GM21786 (cell line): Measurements from ENCODE around the gene CRYAB.

Source experiments
- ATAC-seq: cut with Tn5 transposase; IDR thresholded peaks from one replicate; pipeline ENCODE4 v1.9.1; 2021; ENCODE audit not compliant: unreplicated experiment

Gene CRYAB

GRCh38 chr11:111911563-111912401 lies at the start of gene CRYAB:
CRYAB (minus strand) TSS chr11:111911770; CDS start chr11:111911724, 46 bp downstream.
- ATAC-seq, result no peak

GRCh38 chr11:111960916-111961315 lies 49.3 kb upstream of the CRYAB start:
- no peak for ATAC-seq

- ATAC-seq, result no peak
Measured at GRCh38 chr11:111957663-111958444, 46.3 kb upstream of the CRYAB start.

- ATAC-seq, result no peak
Measured at GRCh38 chr11:111954154-111954553, 42.6 kb upstream of the CRYAB start.

GRCh38 chr11:111951565-111951964 lies 40.0 kb upstream of the CRYAB start:
- no peak for ATAC-seq

GRCh38 chr11:111949519-111950426 lies 38.2 kb upstream of the CRYAB start:
- no peak for ATAC-seq

- ATAC-seq, result no peak
Measured at GRCh38 chr11:111947143-111947542, 35.6 kb upstream of the CRYAB start.

- no peak for ATAC-seq
Measured at GRCh38 chr11:111946499-111946898, 34.9 kb upstream of the CRYAB start.

GRCh38 chr11:111945198-111945597 lies 33.6 kb upstream of the CRYAB start:
- ATAC-seq, result no peak

- ATAC-seq, result no peak
Measured at GRCh38 chr11:111944651-111945051, 33.1 kb upstream of the CRYAB start.

GRCh38 chr11:111944139-111944538 lies 32.6 kb upstream of the CRYAB start:
- ATAC-seq, result no peak

- no peak for ATAC-seq
Measured at GRCh38 chr11:111942829-111943228, 31.3 kb upstream of the CRYAB start.

- no peak for ATAC-seq
Measured at GRCh38 chr11:111941963-111942362, 30.4 kb upstream of the CRYAB start.

- no peak for ATAC-seq
Measured at GRCh38 chr11:111939836-111940604, 28.4 kb upstream of the CRYAB start.

GRCh38 chr11:111938687-111939160 lies 27.2 kb upstream of the CRYAB start:
- peak; percentile 94 for ATAC-seq

- ATAC-seq, result no peak
Measured at GRCh38 chr11:111937844-111938243, 26.3 kb upstream of the CRYAB start.

- ATAC-seq, result no peak
Measured at GRCh38 chr11:111937461-111937769, 25.8 kb upstream of the CRYAB start.

- ATAC-seq, result no peak
Measured at GRCh38 chr11:111936040-111936540, 24.5 kb upstream of the CRYAB start.

GRCh38 chr11:111935317-111936039 lies 23.9 kb upstream of the CRYAB start:
- no peak for ATAC-seq
